SK-N-SH (cell line): ENCODE measurements around the gene TBX21.

Experiments
- EZH2phosphoT487 ChIP-seq: fragments of 200-600 bp; sonication (generic); IDR thresholded peaks from 2 replicates; pipeline ENCODE4 v1.6.1; 2017; ENCODE audit warnings: low read depth, mixed run types, mild to moderate bottlenecking, antibody characterized with exemption, moderate library complexity, borderline replicate concordance
- TAF1 ChIP-seq: IDR thresholded peaks from 2 replicates; pipeline ENCODE4 v1.6.1; 2012; ENCODE audit warnings: low read depth, mild to moderate bottlenecking, low read length, moderate library complexity, borderline replicate concordance

DNA sequence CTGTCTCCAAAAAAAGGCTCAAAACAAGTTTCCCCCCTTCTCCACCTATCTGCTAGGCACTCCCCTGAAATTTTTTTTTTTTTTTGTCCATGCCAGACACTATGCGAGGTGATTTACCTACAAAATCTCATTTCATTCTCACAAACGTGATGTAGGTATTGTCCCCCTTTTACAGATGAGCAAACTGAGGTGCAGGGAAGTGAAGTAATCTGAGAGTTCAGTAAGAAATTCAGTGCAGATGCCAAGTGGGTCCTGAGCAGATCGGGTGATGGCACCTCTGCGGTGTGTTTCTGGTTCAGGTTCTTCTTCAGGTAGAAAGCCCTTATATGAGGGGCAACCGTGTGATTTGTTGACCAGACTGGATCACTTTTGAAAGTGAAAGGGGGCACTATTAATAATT is 29.4 kb upstream of the TBX21 start:
- TF ChIP-seq TAF1 (no peak), EZH2phosphoT487 (no peak)
